Retinal pigment epithelial cell (primary cell): ENCODE data around the gene PCBD2.
"Not testable (repeated sequence)": the region's sequence is repeated elsewhere in the genome, so short reads cannot be mapped to it uniquely, and the experiment has no call there.

Experiments
- DNase-seq: peaks from one replicate; pipeline ENCODE4 v3.0.0-alpha.2; 2010; ENCODE audit warnings: low read depth
- H3K4me3 ChIP-seq: 2 replicates; pipeline ENCODE4 v1.5.1; 2011; ENCODE audit warnings: mild to moderate bottlenecking, low read length, control low read depth, moderate library complexity
- CTCF ChIP-seq: conservative IDR thresholded peaks from 2 replicates; pipeline ENCODE4 v1.5.1; 2011; ENCODE audit warnings: low read depth, low read length, control low read depth, inconsistent platforms

The PCBD2 gene

GRCh38 chr5:134877159-134877558 lies 27.8 kb upstream of the PCBD2 start:
- no peak for TF ChIP-seq CTCF
- H3K4me3 ChIP-seq: no peak overlapping the region
- no peak for DNase-seq

DNA sequence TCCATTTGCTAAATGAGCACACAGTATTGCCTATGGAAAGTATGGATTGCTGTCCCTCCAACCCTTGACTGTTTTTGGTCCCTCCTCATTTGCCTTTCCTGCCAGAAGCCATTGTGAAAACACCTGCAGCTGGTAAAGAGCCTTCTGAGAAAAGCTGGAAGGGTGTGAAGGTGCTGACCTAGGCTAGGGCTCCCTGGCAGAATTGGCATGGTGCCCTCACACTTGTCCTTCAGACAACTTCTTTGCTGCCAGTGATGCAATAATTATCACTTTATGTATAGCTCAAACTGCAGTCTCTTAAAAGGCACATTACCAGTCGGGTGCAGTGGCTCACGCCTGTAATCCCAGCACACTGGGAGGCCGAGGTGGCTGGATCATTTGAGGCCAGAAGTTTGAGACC lies 26.5 kb upstream of the PCBD2 start:
- no peak for DNase-seq
- no peak overlapping the region for H3K4me3 ChIP-seq
- no peak for TF ChIP-seq CTCF

DNA sequence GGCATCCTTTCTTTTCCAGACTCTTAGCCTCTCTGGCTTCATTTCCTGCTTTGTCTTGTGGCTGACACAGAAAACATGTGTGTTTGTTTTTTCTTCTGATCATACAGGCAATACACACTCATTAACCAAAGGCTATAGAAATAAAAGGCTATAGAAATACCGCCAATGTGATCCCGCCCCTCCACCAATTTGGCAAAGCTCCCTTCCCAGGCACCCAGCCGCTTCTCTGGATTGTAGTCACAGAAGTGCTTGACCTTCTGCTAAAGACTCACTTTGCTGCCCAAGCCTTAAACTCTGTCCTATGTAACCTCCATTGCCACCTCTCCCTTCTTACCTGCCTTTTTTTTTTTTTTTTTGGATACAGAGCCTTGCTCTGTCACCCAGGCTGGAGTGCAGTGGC lies 25.5 kb upstream of the PCBD2 start:
- H3K4me3 ChIP-seq: no peak overlapping the region
- no peak for DNase-seq
- no peak for TF ChIP-seq CTCF

DNA sequence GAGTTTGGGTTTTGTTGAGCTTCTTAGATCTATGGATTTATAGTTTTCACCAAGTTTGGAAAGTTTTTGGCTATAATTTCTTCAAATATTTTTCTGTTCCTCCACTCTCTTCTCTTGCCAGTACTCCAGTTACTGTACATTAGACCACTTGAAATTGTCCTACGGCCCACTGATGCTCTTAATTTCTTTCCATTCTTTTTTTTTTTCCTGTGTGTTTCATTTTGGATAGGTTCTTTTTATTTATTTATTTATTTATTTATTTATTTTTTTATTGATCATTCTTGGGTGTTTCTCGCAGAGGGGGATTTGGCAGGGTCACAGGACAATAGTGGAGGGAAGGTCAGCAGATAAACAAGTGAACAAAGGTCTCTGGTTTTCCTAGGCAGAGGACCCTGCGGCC lies 24.0 kb upstream of the PCBD2 start:
- not testable (repeated sequence) for H3K4me3 ChIP-seq, DNase-seq

GRCh38 chr5:134881711-134882110 lies 23.2 kb upstream of the PCBD2 start:
- H3K4me3 ChIP-seq, DNase-seq: not testable (repeated sequence)

DNA sequence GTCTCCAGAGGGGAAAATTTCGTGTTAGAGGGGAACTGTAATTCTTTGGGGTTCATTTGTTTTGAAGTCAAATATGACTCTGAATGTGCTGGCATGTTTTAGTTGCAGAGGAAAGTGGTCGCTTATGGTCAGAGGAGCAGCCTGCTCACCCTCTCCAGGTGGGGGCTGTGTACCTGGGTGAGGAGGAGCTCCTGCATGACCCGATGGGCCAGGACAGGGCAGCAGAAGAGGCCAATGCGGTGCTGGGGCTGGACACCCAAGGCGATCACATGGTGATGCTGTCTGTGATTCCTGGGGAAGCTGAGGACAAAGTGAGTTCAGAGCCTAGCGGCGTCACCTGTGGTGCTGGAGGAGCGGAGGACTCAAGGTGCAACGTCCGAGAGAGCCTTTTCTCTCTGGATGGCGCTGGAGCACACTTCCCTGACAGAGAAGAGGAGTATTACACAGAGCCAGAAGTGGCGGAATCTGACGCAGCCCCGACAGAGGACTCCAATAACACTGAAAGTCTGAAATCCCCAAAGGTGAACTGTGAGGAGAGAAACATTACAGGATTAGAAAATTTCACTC lies 17.3 kb upstream of the PCBD2 start:
- no peak for TF ChIP-seq CTCF
- DNase-seq: no peak
- no peak overlapping the region for H3K4me3 ChIP-seq

DNA sequence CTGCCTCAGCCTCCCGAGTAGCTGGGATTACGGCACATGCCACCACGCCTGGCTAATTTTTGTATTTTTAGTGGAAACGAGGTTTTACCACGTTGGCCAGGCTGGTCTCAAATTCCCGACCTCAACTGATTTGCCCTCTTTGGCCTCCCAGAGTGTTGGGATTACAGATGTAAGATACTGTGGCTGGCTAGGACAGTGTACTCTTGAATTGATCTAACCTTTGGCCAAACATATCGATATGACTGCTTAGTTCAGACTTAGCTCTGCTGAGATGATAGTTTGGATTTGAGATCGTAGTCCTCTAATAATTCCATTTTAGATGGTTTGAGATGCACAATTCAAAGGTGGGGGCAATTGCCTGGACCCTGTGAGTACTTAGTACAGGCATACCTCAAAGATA lies 15.6 kb upstream of the PCBD2 start:
- H3K4me3 ChIP-seq: no peak overlapping the region
- no peak for DNase-seq
- no peak for TF ChIP-seq CTCF

DNA sequence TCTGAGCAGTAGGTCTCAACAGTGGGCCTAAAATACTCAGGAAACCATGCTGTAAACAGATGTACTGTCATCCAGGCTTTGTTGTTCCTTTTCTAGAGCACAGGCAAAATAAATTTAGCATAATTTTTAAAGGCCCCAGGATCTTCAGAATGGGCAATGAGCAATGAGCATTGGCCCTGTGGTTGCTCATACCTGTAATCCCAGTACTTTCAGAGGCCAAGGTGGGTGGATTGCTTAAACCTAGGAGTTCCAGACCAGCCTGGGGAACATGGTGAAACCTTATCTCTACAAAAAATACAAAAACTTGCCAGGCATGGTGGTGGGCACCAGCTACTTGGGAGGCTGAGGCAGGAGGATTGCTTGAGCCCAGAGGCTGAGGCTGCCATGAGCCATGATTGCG lies 13.5 kb upstream of the PCBD2 start:
- DNase-seq: no peak
- H3K4me3 ChIP-seq: no peak overlapping the region
- TF ChIP-seq CTCF: no peak
